HG03469 (cell line): ENCODE measurements around the gene CTR9.

Experiments used
- ATAC-seq: cut with Tn5 transposase; IDR thresholded peaks from one replicate; pipeline ENCODE4 v1.9.1; 2021; ENCODE audit warnings: mild to moderate bottlenecking, moderate library complexity, moderate number of reproducible peaks; ENCODE audit not compliant: unreplicated experiment

Gene CTR9

GRCh38 chr11:10779086-10779485 is 28.0 kb downstream of the CTR9 start:
- no peak for ATAC-seq

- ATAC-seq: no peak
These were observed 29.0 kb downstream of the CTR9 start for GRCh38 chr11:10780040-10780439.

DNA sequence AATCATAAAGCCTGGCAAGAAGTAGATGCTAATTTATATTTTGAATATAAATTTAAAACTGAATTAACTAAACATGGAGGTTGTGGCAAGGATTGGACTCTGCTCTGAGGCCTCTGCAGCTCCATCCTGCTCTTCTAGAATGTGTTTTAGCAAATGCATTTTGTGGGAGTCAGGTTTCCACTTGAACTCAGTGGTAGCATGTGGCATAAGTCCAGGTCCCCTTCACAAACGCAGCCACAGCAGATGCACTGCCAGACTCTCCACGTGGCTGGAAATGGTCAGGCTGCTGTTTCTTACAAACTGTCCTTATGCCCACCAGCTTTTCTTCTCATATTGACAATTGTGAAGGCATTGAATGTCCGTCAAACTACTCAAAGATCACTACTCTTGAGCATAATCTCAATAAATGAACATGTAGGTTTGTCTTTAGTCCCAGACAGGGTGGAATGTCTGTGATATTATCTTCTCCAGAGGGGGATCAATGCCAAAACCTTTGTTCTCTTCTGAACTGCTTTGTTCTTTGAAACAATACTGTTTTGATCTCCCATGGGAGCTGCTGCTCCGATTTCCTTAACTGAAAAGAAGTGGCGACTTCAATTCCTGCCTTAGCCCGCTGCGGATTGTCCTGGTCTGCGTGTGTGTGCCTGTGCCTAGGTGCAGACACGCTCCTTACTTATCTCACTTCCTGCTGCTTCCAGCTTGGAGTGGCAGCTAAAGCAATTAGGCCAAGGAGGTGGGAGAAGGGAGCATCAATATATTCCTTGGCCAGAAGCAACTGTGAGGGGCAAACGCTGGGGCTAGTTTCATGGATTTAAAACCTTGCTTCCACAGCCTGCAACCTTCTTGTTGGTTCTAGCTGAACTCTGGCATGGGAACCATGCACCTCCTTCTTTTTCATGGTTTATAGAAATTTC is 33.4 kb downstream of the CTR9 start:
- no peak for ATAC-seq

DNA sequence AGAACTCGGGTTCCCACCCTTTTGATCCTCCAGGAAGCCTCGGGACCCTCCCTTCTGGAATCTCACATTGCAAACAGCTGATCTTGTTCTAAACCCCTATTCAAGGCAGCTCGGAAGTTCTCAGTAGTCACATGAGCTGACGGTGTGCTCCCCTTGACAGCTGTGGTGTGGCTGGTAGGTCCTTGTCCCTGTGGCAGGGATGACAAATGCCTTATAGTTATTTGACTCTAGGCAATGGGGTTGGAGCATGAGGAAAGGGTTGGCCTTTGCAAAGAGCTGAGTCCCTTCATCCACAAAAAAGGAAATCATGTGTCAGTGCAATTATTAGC is 34.1 kb downstream of the CTR9 start:
- ATAC-seq: no peak

DNA sequence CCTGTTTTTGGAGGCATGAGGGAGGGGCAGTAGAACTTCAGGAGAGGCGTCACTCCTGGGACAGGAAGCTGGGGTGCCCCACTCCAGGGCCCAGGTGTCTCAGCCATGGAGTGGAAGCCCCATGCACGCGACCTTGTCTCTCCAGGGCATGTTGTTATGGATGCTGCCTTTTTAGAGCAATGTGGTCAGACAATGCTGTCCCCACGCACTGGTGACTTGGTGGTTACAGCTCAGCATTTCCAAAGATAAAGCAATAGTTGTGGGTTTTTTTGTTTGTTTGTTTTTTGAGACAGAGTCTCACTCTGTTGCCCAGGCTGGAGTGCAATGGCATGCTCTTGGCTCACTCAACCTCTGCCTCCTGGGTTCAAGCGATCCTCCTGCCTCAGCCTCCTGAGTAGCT is 35.4 kb downstream of the CTR9 start:
- ATAC-seq: no peak

DNA sequence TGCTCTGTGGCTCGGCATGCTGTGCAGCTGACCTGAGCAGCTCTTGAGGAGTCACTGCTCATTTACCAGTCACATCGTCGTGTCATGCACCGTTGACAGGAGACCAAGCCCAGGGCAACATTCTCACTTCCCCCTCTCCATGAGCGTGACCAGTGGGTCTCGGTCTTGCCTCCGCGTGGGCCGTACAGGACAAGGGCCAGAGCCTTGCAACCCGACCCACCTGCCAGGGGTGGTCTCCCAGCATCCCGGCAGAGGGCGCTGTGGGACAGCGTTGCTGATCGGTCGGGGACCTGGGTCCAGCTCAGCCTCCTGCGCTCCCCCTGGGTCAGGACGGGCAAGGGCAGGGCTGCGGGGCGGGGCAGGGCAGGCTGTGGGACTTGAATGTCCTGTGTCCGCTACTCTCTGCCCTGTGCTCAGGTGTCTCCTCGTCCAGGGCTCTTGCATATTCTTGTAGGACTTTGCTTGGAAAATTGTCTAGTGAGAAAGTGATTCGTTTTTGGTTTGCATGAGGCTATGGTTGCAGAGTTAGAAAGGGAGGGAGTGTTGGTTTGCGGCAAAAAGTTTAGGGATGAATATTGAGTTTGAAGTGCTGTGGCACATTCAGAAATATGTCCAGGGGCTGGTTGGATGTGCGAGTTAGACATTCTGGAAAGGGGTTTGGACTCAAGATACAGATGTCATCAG is 41.5 kb downstream of the CTR9 start:
- ATAC-seq: peak; percentile 62

DNA sequence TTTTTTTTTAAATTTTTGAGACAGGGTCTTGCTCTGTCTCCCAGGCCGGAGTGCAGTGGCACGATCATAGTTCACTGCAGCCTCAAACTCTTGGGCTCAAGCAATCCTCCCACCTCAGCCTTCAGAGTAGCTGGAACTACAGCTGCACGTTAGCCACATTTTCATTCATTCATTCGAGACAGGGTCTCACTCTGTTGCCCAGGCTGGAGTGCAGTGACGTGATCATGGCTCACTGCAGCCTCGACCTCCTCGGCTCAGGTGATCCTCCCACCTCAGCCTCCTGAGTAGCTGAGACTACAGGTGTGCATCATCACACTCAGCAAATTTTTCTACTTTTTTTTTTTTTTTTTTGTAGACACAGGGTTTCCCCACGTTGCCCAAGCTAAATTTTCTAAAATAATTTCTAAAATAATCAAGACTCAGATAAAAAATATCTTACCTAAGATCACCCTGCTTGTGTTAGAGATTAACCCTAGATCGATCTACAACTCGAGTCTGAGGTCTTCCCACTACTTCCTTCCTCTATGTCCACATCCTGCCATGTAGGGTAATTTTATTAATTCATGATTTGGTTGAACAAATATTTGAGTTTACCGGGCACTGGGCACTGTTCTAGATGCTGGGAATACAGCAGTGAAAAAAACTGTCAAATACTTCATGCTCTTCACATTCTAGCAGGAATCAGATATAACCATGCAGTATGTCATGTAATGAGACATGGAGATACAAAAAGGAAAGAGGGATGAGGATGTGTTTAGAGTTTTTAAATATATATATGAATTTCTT is 42.6 kb downstream of the CTR9 start:
- ATAC-seq: no peak

- ATAC-seq: no peak
These were observed 45.1 kb downstream of the CTR9 start for GRCh38 chr11:10796191-10796590.

DNA sequence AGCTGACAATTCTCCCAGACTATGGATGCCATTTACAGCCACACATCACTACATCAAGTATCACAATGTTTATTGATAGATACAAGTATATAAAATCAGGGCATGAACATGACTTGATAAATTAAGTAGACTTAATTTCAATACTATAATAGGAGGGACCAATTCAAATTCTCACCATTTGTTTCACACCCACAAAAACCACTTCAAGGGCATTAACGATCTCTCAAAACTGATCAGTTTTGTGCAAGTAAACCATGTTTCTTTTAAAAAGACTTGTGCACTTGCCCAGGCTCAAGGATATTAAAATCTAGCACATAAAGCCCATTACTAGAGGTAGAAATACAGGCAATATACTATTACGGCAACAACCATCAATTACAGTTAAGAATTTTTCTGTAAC is 46.0 kb downstream of the CTR9 start:
- no peak for ATAC-seq

DNA sequence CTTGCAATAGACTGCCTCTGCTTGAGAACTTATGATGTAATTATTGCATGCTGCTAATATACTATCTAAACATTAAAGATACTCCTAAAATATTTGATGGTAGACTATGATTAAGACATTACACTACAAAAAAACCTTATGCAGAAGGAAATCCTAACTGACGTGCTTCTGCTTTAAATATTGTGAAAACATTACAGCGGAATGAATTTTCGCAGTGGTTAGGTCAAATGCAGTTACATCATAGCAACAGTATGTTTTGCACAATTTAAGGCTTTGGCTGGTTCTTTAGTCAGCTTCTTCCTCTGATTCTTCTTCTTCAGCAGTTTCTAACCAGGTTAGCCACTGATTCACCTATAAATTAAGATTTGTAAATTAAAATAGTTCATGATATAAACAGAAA is 46.5 kb downstream of the CTR9 start:
- ATAC-seq: no peak

DNA sequence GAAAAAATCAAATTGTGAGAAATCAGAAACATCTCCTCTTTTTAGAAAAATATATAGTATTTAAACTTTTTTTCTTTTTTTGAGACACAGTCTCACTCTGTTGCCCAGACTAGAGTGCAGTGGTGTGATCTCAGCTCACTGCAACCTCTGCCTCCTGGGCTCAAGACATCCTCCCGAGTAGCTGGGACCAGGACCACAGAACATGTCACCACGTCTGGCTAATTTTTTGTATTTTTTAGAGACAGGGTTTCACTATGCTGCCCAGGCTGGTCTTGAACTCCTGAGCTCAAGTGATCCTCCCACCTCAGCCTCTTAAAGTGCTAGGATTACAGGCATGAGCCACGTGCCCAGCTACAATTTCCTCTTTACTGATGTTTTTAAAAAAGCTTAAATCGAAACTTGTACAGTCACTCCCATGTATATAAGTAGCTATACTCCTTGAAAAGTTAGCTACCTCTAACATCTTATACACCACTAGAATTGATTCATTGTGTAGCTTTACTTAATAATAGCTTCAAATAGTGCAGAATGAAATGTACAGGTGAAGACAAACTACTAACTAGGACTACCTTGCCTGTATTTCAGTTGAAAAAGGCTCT is 47.4 kb downstream of the CTR9 start:
- no peak for ATAC-seq

GRCh38 chr11:10800292-10800691 is 49.2 kb downstream of the CTR9 start:
- no peak for ATAC-seq

GRCh38 chr11:10803676-10804075 is 52.6 kb downstream of the CTR9 start:
- ATAC-seq: no peak

GRCh38 chr11:10805741-10806140 is 54.7 kb downstream of the CTR9 start:
- no peak for ATAC-seq

- no peak for ATAC-seq
These were observed 55.2 kb downstream of the CTR9 start for GRCh38 chr11:10806206-10806605.

DNA sequence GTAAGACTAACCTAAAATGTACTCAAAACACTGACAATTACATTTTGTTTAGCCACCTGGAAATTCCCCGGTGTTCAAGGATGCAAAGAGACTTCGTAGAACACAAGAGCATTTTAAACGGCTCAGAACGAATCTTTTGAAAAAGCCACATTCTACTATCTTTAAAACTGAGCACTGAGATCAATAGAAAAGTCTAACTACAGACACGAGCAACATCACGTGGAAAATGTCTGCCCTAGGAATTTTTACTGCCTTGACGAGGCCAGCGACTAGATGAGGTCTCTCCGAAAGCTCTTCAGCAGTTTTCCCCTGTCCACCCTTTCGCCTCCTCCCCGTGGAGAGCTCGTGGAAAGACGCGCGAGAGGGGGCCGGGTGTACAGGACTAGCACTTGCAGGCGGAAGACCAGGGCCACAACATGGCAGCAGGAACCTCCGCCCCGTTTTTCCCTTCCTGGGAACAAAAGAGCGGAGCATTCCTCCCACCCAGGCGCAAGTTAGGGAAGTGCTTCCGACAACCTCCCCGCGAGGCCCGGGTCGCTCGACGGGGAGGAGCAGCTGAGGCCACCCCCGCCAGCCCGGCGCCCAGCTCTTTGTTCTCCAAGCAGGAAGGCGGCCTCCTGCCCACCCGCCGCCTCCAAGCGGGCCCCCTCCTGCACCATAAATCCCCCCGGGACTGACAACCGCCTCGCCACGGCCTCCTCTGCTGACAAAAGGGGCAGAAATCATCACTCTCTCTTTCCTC is 56.6 kb downstream of the CTR9 start:
- no peak for ATAC-seq

GRCh38 chr11:10808235-10808552 is 57.1 kb downstream of the CTR9 start:
- peak; percentile 5 for ATAC-seq

DNA sequence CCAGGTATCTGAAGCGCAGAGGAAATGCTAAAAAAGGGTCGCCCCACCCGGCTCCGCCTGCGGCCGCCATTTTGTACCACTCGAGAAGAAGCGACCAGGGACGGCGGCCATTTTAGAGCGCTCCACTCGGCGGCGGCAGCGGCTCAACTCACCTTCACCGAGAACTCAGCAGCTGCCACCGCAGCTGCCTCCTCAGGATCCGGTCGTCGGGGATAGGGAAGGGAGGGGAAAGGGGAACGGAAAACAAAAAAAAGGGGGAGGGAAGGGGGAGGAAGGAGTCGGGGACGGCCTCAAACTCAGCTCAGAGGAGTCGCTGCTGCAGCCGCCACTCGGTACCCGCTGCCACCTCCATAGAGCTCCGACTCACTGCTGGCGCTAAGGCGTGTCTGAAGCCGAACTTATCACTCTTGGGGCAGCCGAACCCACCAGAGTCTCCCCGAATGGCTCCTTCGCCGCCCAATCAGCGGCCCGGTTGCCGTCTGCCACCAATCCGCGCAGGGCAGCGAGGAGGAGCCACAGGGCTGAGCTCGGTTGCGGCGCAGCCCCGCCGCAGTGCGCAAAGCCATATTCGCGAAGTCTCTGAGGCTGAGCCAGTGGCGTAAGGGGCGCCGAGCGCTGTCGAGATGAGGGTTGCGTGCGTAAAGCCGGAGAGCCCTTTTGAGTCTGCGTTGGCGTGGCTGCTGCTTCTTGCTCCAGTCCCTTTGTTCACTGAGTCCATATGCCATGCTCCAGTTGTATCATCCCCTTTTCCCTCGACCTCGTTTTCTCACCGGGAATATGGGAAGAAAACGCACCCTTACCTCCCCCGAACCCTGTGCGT is 57.7 kb downstream of the CTR9 start, which contains the start of gene EIF4G2:
Gene EIF4G2, minus strand, starts transcription at position 374 of the 820 bp plus-strand sequence.
- peak; percentile 93 for ATAC-seq

DNA sequence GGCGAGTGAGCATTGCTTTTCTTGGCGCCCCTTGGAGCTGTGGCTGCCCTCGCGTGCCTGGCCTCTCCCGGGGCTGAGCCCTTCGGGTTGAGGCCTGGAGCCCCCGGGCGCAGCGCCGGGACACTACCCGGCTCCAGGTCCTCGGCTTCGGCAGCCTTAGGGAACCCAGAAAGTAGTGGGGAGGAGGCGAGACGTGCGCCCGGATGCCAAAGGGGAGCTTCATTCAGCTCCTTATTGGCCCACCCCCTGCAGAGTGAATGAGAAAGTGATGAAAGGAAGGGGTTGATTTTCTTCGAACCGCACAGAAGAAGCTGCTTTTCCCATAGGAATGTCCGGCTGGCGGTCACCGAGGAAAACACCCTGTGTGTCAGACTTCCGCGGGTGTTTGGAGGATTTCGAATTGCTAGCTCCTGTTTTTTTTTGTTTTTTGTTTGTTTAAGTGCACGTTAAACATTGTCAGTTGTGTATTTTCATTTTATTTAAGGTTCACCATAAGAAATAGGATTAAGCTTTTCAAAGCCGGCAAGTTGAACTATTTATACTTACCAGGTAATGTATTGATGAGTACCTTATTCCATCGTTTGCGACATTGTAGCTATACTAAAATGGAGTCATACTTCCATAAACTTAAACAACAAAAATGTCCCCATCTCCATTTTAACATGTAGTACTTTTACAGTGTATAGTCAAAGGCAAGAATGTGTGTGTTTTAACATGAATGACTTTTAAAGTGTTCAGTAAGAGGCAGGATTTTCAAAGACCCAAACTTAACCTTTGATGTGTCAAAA is 58.5 kb downstream of the CTR9 start:
- ATAC-seq: no peak
